ENCODE results near the gene GNB3. TPM values are rescaled to one million over a fixed set of nuclear protein-coding genes. Genes with fewer than 3 reads are reported as not detected.
"Not testable (repeated sequence)": the region's sequence is repeated elsewhere in the genome, so short reads cannot be mapped to it uniquely, and the experiment has no call there.

GNB3 gene
- polyA plus RNA-seq, 1 of the 3 experiments (the other 2 are of a cell fraction) = 12.9 TPM

DNA sequence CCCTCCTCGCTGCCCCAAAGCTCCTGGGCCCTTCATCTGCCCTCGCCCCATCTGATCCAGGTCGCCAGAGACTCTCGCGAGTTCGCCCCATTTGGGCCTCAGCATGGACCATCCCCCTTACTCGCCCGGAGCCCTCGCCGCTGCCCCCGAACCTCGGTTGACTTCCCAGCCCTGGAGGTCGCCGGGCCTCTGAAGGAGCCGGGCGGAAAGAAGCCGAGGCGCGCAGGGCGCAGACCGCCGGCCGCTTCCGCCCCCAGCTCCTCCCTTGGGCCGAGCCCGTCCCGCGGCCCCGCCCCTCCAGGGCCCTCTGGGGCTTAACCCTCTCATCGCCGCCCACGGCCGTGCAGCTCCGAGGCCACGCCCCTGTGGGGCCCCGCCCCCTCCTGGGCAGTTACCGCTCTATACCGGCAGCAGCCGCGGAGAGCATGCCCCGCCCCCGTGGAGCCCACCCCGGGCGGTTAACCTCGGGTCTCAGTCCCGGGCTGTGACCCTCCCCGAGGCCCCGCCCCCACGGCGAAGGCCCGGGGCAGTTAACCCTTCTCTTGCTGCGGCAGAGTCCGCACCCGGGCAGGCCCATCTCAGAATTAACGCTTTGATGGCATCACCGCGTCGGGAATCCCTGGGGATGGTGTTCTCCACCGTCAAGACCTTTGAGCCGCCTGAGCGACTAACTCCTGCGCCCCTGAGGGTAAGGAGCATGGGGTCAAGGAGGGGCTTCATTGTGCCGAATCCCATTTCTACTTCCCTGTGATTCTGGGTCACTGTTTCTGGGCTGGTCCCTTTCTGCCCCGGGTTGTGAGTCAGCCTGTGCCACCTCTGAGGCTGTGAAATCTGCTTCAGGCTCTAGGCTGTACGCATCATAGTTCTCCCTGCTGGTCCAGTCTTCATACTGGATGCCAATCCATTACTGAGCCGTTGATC is 32.6 kb downstream of the GNB3 start, which contains the start of gene SPSB2 (continued):
- TF ChIP-seq MXI1 (IDR thresholded peaks at IDR 0.05; ENCODE audit: low read depth, low read length) (no peak), YY1 (IDR thresholded peaks at IDR 0.05; ENCODE audit: low read depth) (no peak), SIN3A (IDR thresholded peaks at IDR 0.05; ENCODE audit: borderline replicate concordance, low read depth, low read length) (peak; percentile 49; the same call in 1 of the 2 replicates), RXRA (IDR thresholded peaks at IDR 0.05; ENCODE audit: borderline replicate concordance, low read depth) (no peak), RCOR1 (IDR thresholded peaks at IDR 0.05; ENCODE audit: low read length) (no peak), EP300 (IDR thresholded peaks at IDR 0.05; ENCODE audit: borderline replicate concordance in 1 of 2, low read depth in 1 of 2, low read length in 1 of 2) (0 out of 4 replicates have a peak, but pooled peaks of 1 of the 2 experiments have one; percentile 30), ELF1 (IDR thresholded peaks at IDR 0.05) (peak; percentile 58; the same call in 1 of the 2 replicates), JUND (IDR thresholded peaks at IDR 0.05) (no peak), SMC3 (IDR thresholded peaks at IDR 0.05; ENCODE audit: low read depth, low read length) (no peak), EZH2phosphoT487 (IDR thresholded peaks at IDR 0.05; ENCODE audit: borderline replicate concordance, low read depth) (no peak), RFX5 (IDR thresholded peaks at IDR 0.05; ENCODE audit: low read length) (no peak), TAF1 (IDR thresholded peaks at IDR 0.05; ENCODE audit: borderline replicate concordance, low read depth, low read length) (peak; percentile 76), NRF1 (IDR thresholded peaks at IDR 0.05; ENCODE audit: low read depth, low read length) (no peak; the same call in 1 of the 2 replicates), GATA2 (CRISPR knock-in tag; IDR thresholded peaks at IDR 0.05) (no peak)
- TF ChIP-seq, protein P1, sequence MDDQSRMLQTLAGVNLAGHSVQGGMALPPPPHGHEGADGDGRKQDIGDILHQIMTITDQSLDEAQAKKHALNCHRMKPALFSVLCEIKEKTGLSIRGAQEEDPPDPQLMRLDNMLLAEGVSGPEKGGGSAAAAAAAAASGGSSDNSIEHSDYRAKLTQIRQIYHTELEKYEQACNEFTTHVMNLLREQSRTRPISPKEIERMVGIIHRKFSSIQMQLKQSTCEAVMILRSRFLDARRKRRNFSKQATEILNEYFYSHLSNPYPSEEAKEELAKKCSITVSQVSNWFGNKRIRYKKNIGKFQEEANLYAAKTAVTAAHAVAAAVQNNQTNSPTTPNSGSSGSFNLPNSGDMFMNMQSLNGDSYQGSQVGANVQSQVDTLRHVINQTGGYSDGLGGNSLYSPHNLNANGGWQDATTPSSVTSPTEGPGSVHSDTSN (IDR thresholded peaks at IDR 0.05) = no peak
- TF ChIP-seq, protein P2, sequence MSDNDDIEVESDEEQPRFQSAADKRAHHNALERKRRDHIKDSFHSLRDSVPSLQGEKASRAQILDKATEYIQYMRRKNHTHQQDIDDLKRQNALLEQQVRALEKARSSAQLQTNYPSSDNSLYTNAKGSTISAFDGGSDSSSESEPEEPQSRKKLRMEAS (IDR thresholded peaks at IDR 0.05; ENCODE audit: low read depth) = peak; percentile 36; the same call in 1 of the 2 replicates
- TF ChIP-seq, protein P3, sequence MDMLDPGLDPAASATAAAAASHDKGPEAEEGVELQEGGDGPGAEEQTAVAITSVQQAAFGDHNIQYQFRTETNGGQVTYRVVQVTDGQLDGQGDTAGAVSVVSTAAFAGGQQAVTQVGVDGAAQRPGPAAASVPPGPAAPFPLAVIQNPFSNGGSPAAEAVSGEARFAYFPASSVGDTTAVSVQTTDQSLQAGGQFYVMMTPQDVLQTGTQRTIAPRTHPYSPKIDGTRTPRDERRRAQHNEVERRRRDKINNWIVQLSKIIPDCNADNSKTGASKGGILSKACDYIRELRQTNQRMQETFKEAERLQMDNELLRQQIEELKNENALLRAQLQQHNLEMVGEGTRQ (IDR thresholded peaks at IDR 0.05; ENCODE audit: borderline replicate concordance, low read depth, low read length) = no peak
- TF ChIP-seq, protein P4, sequence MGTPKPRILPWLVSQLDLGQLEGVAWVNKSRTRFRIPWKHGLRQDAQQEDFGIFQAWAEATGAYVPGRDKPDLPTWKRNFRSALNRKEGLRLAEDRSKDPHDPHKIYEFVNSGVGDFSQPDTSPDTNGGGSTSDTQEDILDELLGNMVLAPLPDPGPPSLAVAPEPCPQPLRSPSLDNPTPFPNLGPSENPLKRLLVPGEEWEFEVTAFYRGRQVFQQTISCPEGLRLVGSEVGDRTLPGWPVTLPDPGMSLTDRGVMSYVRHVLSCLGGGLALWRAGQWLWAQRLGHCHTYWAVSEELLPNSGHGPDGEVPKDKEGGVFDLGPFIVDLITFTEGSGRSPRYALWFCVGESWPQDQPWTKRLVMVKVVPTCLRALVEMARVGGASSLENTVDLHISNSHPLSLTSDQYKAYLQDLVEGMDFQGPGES (IDR thresholded peaks at IDR 0.05; ENCODE audit: low read depth, low read length) = no peak
- TF ChIP-seq, protein P5, sequence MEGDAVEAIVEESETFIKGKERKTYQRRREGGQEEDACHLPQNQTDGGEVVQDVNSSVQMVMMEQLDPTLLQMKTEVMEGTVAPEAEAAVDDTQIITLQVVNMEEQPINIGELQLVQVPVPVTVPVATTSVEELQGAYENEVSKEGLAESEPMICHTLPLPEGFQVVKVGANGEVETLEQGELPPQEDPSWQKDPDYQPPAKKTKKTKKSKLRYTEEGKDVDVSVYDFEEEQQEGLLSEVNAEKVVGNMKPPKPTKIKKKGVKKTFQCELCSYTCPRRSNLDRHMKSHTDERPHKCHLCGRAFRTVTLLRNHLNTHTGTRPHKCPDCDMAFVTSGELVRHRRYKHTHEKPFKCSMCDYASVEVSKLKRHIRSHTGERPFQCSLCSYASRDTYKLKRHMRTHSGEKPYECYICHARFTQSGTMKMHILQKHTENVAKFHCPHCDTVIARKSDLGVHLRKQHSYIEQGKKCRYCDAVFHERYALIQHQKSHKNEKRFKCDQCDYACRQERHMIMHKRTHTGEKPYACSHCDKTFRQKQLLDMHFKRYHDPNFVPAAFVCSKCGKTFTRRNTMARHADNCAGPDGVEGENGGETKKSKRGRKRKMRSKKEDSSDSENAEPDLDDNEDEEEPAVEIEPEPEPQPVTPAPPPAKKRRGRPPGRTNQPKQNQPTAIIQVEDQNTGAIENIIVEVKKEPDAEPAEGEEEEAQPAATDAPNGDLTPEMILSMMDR (IDR thresholded peaks at IDR 0.05) = no peak
- TF ChIP-seq, protein P6, sequence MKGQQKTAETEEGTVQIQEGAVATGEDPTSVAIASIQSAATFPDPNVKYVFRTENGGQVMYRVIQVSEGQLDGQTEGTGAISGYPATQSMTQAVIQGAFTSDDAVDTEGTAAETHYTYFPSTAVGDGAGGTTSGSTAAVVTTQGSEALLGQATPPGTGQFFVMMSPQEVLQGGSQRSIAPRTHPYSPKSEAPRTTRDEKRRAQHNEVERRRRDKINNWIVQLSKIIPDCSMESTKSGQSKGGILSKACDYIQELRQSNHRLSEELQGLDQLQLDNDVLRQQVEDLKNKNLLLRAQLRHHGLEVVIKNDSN (IDR thresholded peaks at IDR 0.05; ENCODE audit: borderline replicate concordance, low read depth) = no peak
- TF ChIP-seq, protein P7, sequence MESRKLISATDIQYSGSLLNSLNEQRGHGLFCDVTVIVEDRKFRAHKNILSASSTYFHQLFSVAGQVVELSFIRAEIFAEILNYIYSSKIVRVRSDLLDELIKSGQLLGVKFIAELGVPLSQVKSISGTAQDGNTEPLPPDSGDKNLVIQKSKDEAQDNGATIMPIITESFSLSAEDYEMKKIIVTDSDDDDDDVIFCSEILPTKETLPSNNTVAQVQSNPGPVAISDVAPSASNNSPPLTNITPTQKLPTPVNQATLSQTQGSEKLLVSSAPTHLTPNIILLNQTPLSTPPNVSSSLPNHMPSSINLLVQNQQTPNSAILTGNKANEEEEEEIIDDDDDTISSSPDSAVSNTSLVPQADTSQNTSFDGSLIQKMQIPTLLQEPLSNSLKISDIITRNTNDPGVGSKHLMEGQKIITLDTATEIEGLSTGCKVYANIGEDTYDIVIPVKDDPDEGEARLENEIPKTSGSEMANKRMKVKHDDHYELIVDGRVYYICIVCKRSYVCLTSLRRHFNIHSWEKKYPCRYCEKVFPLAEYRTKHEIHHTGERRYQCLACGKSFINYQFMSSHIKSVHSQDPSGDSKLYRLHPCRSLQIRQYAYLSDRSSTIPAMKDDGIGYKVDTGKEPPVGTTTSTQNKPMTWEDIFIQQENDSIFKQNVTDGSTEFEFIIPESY (IDR thresholded peaks at IDR 0.05; ENCODE audit: borderline replicate concordance, low read depth) = no peak

DNA sequence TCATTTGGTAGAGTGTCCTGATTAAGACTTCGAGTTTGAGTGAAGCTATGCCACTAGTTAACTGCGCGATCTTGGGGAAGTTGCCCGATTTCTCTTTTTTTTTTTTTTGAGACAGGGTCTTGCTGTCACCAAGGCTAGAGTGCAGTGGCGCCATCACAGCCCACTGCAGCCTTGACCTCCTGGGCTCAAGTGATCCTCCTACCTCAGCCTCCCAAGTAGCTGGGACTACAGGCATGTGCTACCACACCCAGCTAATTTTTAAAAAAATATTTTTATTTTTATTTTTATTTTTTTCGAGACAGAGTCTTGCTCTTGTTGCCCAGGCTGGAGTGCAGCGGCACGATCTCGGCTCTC is 33.3 kb downstream of the GNB3 start:
- not testable (repeated sequence) for H3K9me2 ChIP-seq; H3K9me3 ChIP-seq; DNase-seq; H3K27me3 ChIP-seq (ENCODE audit: insufficient read depth)
- Histone ChIP-seq H4K20me1 (ENCODE audit: insufficient read depth) (peaks cover 33% of the 10 kb centered on the region), H2AFZ (ENCODE audit: low read depth) (peak overlapping the region; percentile 42), H3K27ac (ENCODE audit: low read depth in 2 of 2, low read length in 1 of 2) (peak overlapping the region; percentile 69 to 73), H3K4me2 (peak overlapping the region; percentile 100), H3F3A (replicated peaks; ENCODE audit: insufficient read depth) (peaks cover 35% of the 10 kb centered on the region), H3K9ac (peak overlapping the region; percentile 89), H3K79me2 (ENCODE audit: insufficient read depth) (peaks cover 57% of the 10 kb centered on the region), H3K4me3 (ENCODE audit: low read depth in 2 of 2, low read length in 1 of 2) (peak overlapping the region; percentile 64 to 91), H3K4me1 (ENCODE audit: control insufficient read depth in 1 of 2, insufficient read depth in 2 of 2, low read depth in 1 of 2, low read length in 1 of 2) (peaks cover 29 to 32% of the 10 kb centered on the region in 2 experiments), H3K36me3 (replicated peaks in 1 of 2; ENCODE audit: control insufficient read depth in 1 of 2, insufficient read depth in 2 of 2, low read length in 1 of 2) (peaks cover 19 to 26% of the 10 kb centered on the region in 2 experiments)
- ChIA-PET POLR2A (interaction anchor here (1.2 to 4.0 kb wide), 4 partner anchors 11 to 108 kb away, joined by 3 to 45 read pairs (median 16); partner anchors contain the start of genes CDCA3, PTMS and USP5), CTCF (interaction anchor here (1.2 to 7.5 kb wide), 6 partner anchors 9 to 65 kb away, joined by 3 to 85 read pairs (median 33); partner anchors contain the start of genes LRRC23 and P3H3)
- WGBS (ENCODE audit: low lambda C conversion rate) = 65% methylated on average over 9 of the region's 9 CpGs

Measured in SK-N-SH (cell line).